HK-2 (cell line): ENCODE measurements around the gene GAL3ST1.

Source experiments
- DNase-seq: peaks from one replicate; pipeline ENCODE4 v3.0.0-alpha.2; 2018; ENCODE audit not compliant: unreplicated experiment

Gene GAL3ST1

DNA sequence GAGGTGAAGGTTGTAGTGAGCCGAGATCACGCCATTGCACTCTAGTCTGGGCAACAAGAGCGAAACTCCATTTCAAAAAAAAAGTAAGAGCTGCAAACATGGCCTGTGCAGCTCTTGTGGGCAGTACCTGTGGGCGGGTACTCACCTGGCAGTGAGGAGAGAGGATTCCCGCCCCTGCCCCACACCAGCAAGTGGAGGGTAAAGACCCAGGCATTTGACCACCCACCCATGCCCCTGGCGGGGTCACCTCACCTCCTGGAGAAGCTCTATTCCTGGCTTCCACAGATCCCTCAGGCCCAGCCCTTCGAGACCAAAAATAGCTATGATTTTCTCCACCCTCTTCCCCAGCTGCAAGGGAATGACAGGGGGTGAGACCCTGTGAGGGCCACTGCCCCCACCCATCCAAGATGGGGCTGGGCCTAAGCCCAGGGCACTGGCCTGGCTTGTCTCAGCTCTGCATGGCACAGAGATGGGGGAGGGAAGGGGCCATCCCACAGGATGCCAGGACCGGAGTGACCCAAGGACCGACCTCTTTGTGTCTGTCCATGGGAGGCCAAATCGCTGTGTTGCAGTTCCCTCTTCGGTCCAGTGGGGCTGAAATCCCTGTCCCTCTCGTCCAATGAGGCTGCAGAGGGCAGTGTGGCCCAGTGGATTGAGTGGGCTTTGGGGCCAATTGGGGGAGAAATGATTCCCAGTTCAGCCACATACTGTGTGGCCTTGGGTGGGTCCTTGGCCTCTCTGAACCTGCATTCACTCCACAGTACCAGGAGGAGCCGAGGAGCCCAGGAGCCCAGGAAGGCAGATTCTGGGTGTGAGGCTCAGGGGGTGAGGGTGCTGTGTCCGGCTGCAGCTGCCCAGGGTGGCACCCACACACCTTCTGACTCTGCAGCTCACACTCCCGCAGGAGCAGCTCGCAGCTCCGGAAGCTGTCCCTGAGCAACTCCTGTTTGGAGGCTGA, 42.5 kb downstream of the GAL3ST1 start:
- no peak for DNase-seq

DNA sequence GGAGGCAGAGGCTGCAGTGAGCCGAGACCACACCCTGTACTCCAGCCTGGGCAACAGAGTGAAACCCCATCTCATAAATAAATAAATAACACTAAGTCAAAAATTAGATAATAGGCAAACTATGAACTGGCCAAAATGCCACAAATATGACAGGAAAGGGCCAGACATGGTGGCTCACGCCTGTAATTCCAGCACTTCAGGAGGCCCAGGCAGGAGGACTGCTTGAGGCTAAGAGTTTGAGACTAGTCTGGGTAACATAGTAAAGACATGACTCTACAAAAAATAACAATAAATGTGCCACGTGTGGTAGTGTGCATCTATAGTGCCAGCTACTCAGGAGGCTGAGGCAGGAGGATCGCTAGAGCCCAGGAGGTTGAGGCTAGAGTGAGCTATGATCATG, 47.8 kb downstream of the GAL3ST1 start:
- no peak for DNase-seq

DNA sequence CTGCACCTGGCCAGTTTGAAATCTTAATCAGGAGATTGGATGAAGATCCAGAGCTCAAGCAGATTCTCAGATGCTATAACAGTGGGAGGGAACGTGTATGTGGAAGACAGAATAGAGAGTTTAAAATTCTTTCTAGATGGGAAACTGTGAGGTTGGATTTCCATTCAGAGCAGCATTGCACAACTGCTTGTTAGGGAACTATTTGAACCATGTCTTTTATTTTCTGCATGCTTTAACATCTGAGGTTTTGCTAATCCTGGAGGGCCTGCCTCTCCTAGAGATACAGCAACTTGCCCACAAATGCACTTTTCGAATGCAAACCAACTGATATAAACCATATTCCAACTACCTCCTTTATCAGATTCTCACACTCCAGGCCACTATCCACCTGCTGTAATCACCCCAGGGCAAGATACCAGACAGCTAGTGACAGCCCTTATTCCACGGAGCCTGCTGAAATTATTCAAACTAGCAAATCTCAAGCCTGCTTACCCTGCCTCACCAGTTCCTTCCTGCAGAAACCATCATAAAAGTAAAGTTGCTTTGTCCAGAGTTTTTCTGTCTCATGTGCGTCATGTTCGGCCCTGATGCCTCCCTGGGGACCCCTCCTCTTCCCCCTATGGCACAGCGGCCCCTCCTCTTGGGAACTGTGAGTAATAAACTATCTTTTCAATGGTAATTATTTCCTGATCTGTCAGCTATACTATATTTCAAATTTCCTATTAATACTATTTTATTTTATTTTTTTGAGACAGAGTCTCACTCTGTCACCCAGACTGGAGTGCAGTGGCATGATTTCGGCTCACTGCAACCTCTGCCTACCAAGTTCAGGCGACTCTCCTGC, 50.6 kb downstream of the GAL3ST1 start:
- no peak for DNase-seq

DNA sequence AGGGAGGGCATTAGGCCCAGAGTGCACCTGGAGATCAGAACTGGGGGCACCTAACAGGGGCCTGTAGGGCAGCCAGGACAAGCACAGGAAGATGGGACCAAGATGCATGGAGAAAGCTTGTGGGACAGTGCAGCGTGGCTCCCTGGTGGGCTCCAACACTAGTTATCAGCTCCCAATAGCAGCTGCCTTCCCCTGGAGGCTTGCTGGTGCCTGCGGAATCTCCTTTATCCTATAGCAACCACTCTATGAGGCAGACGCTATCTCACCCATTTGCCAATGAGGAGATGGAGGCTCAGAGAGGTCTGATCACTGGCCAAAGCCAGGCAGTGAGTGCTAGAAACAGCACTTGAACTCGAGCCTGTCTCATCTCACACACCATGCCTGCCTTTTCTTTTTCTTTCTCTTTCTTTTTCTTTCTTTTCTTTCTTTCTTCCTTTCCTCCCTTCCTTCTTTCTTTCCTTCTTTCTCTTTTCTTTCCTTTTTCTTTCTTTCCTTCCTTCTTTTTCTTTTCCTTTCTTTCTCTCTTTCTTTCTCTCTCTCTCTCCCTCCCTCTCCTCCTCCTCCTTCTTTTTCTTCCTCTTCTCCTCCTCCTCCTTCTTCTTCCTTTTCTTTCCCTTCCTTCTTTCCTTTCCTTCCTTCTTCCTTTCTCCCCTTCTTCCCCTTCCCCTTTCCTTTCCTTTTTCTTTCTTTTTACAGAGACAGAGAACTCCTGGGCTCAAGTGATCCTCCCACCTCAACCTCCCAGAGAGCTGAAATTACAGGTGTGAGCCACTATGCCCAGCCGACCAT, 52.9 kb downstream of the GAL3ST1 start:
- DNase-seq, result no peak

DNA sequence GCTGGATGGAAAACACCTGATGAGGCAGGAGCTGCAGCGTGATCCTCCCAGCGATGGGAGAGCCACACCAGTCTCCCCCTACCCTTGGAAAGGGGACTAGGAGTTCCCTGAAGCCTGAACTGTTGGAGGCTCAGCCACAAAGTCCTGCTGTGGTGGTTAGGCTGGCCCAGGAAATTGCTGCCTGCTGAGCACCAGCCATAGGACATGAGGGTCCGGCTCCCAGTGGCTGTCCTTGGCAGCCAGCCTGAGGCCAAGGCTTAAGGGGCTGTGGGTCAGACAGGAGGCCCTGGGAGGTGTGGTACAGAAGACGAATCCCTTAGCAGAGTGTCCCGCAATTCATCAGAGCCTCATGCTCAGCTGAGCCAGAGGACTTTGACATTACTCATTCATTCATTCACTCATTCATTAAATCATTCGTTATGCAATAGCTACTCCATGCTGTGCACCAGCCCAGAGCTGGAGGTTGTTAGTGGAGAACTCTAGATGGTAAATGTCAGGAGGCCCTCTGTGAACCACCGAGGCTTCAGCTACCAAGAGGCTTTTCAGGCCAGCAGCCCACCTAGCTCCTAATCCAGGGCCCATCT, 54.5 kb downstream of the GAL3ST1 start:
- DNase-seq, result no peak

DNA sequence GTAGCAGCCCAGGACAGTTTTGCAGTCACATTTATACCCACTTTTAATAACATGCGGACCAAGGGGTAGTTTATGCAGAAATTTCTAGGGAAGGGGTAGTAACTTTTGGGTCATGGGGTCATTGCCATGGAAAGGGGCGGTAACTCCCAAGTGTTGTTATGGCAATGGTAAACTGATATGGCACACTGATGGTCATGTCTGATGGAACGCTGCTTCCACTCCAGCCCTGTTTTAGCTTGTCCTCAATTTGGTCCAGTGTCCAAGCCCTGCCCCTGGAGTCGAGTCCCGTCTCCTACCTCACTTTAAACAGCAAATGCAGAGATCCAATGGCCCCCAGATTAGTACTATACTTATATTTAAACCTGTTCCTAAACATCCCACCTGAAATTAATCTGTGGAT, 57.7 kb downstream of the GAL3ST1 start:
- DNase-seq, result no peak

DNA sequence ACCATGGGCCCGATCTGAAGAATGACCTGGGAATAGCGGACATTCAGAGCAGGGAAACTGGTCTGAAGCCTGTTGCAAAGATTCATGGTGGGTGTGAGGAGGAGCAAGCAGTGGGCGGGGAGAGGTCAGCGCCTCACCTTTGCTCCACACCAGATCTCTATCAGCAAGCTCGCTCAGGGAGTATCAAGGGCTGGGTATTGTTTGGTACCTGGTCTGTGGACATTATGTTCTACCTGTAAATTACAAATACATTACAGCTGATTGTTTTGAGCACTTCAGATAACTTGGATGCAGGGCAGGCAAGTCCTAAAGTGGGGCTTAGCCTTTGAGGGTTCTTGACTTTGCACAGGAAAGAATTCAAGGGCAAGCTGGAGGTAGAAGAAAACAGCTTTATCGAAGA, 58.2 kb downstream of the GAL3ST1 start:
- no peak for DNase-seq

DNA sequence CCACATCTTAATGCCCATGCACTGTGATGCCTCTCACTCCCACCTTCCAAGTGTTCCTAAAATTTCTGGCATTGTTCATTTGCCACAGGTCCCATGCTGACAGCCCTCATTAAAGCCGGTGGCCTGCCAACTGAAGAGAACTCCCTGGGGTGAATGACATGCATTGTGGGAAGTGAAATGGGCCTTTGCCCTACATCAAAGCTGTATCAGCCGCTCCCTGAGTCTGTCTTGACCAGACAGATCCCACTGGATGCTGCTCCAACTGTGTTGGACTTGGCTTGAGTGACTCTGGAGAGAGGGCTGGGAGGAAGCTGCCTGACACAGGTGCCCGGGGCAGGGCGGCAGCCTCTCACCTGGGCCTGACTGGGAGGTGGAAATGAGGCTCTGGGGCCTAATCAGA, 60.2 kb downstream of the GAL3ST1 start:
- DNase-seq, result no peak

DNA sequence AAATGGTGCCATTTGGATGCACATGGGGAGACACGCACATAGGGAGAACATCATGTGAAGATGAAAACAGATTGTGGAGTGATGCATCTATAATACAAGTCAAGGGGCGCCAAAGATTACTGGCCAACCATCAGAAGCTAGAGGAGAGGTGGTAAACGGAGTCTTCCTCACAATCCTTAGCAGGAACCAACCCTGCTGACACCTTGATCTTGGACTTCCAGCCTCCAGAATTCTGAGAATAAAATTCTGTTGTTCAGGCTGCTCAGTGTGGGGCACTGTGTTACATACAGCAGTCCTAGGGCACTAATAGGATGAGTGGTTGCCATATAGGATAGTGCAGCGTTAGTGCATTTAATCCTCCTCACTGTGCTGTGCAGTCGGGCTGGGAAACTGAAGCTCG, 61.0 kb downstream of the GAL3ST1 start:
- DNase-seq, result no peak

DNA sequence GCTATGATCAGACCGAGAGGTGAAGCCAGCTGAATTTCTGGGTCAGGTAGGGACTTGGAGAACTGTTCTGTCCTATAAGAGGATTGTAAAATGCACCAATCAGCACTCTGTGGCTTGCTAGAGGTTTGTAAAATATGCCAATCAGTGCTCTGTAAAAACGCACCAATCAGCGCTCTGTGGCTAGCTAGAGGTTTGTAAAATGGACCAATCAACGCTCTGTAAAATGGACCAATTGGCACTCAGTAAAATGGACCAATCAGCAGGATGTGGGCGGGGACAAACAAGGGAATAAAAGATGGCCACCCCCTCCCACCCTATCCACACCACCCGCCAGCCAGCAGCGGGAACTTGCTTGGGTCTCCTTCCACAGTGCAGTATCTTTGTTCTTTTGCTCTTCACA, 62.6 kb downstream of the GAL3ST1 start:
- no peak for DNase-seq

DNA sequence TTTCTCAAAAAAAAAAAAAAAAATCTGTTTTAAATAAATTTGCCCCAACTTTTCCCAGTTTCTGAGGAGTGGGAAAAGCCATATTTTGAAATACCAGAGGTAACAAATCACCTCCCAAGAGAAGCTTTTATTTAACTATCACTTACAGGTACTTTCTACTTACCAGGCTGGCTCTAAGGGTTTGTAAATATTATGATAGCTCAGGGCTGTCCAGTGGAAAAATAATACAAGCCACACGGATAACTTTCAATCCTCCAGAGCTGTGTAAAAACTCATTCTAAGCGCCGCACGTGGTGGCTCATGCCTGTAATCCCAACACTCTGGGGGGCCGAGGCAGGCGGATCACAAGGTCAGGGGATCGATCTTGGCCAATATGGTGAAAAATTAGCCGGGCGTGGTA, 63.4 kb downstream of the GAL3ST1 start:
- no peak for DNase-seq

DNA sequence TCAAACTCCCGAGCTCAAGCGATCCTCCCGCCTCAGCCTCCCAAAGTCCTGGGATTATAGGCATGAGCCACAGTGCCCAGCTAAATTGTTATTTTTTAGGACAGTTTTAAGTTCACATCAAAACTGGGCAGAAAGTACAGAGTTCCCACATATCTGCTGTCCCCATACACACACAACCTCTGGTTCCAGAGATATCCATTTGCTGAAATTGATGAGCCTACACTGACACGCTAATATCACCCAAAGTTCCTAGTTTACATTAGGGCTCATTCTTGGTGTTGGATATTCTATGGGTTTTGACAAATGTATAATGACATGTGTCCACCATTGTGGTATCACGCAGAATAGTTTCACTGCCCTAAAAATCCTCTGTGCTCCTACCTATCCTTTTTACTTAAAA, 66.2 kb downstream of the GAL3ST1 start:
- no peak for DNase-seq

DNA sequence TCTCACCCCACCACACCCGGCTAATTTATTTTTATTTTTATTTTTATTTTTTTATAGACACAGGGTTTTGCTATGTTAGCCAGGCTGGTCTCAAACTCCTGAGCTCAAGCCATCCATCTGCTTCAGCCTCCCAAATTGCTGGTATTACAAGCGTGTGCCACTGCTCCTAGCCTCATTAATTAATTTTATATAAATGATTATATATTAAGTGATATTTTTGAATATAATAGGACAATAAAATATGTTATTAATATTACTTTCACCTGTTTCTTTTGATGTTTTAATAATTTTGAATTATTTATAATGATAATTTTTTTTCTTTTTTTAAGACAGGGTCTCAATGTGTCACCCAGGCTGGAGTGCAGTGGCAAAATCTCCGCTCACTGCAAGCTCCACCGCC, 66.8 kb downstream of the GAL3ST1 start:
- DNase-seq, result no peak

DNA sequence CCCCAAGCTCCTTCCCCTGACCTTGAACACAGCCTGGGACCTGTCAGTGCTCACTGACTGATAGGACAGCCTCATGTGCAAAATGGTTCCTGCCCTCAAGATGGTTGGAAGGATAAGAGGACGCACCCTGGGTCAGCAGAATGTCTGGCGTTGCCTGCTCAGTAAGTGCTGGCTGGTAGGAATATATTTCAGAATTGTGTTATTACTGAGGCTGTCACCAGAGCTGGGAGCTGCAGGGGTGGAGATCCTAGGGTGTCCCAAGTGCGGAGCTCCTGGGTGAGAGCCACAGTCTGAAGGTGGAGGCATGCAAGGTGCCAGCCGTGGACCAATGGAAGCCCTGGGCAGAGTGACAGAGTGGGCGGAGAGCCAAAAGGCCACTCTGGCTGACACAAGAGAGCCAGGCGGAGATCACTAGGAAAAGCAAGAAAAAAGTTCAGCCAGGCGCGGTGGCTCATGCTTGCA, 67.9 kb downstream of the GAL3ST1 start:
- DNase-seq, result no peak
